H1 (cell line): ENCODE results near the gene CACFD1. TPM values are rescaled to one million over a fixed set of nuclear protein-coding genes. Genes with fewer than 3 reads are reported as not detected.

ENCODE experiments used
- CTCF ChIA-PET: fragments of 300-600 bp; sonication (Branson Sonifier 250); formaldehyde crosslinking; loops from one replicate; lab custom pipeline; 2021; ENCODE audit not compliant: partially characterized antibody; lab: Charles Lee
- POLR2A ChIA-PET: fragments of 300-600 bp; sonication (Branson Sonifier 250); formaldehyde crosslinking; loops from one replicate; lab custom pipeline; 2021; ENCODE audit warnings: inconsistent platforms; ENCODE audit not compliant: partially characterized antibody; lab: Charles Lee
- DNase-seq, 2 experiments: peaks; one replicate each; pipeline versions ENCODE4 v3.0.0 to v3.0.0-alpha.2; 2010 to 2022; ENCODE audit warnings: low spot score in 2 of 2, low read depth in 1 of 2, mixed read lengths in 1 of 2
- FAIRE-seq: peaks from 2 replicates; lab custom pipeline; 2011; peaks lifted over from hg19 to GRCh38; lab: Jason Lieb, UNC
- H2AFZ ChIP-seq: 2 replicates; pipeline ENCODE4 v1.8.1; 2012; ENCODE audit warnings: low read length, inconsistent platforms
- H2AK5ac ChIP-seq: 2 replicates; pipeline ENCODE4 v1.6.1; 2013; ENCODE audit warnings: low read depth, low read length
- H2BK120ac ChIP-seq: replicated peaks from 2 replicates; pipeline ENCODE3; 2013; ENCODE audit warnings: low read depth, low read length, inconsistent platforms
- H2BK12ac ChIP-seq: 2 replicates; pipeline ENCODE4 v1.6.1; 2013; ENCODE audit warnings: low read depth, low read length
- H2BK15ac ChIP-seq: 2 replicates; pipeline ENCODE4 v1.6.1; 2013; ENCODE audit warnings: low read length
- H2BK20ac ChIP-seq: 2 replicates; pipeline ENCODE4 v1.6.1; 2013; ENCODE audit warnings: low read length
- H2BK5ac ChIP-seq: 2 replicates; pipeline ENCODE4 v1.6.1; 2013; ENCODE audit warnings: low read depth, low read length
- H3K14ac ChIP-seq: 2 replicates; pipeline ENCODE4 v1.6.1; 2013; ENCODE audit warnings: inconsistent platforms; ENCODE audit not compliant: insufficient read length
- H3K18ac ChIP-seq: 2 replicates; pipeline ENCODE4 v1.6.1; 2013; ENCODE audit warnings: low read length; ENCODE audit errors: extremely low read depth
- H3K23ac ChIP-seq: 2 replicates; pipeline ENCODE4 v1.6.1; 2013; ENCODE audit warnings: inconsistent platforms; ENCODE audit not compliant: insufficient read length
- H3K23me2 ChIP-seq: 2 replicates; pipeline ENCODE4 v1.6.1; 2013; ENCODE audit warnings: low read depth, low read length
- H3K27ac ChIP-seq: 2 replicates; pipeline ENCODE4 v1.6.1; 2011; ENCODE audit warnings: low read depth, low read length, inconsistent platforms
- H3K27me3 ChIP-seq, 4 experiments: replicated peaks in 1 of 4; 1 replicate in 1 of 4; 2 replicates in 3 of 4; pipeline versions ENCODE4 v1.6.1 to v1.8.1; 2011 to 2013; ENCODE audit warnings: low read length in 3 of 4, mild to moderate bottlenecking in 3 of 4, inconsistent platforms in 2 of 4, mixed read lengths in 2 of 4, moderate library complexity in 1 of 4; ENCODE audit not compliant: control insufficient read depth in 3 of 4, insufficient read depth in 3 of 4; ENCODE audit errors: extremely low read depth in 1 of 4
- H3K36me3 ChIP-seq, 4 experiments: 2 replicates each; pipeline versions ENCODE4 v1.6.1 to v1.8.1; 2011 to 2013; ENCODE audit warnings: mild to moderate bottlenecking in 4 of 4, low read length in 3 of 4, moderate library complexity in 2 of 4, control low read depth in 1 of 4, inconsistent platforms in 1 of 4; ENCODE audit not compliant: insufficient read depth in 4 of 4, control insufficient read depth in 2 of 4
- H3K4ac ChIP-seq: replicated peaks from 2 replicates; pipeline ENCODE3; 2013; ENCODE audit warnings: low read length, low read depth, mixed read lengths, inconsistent platforms; ENCODE audit not compliant: insufficient read length
- H3K4me1 ChIP-seq, 4 experiments: replicated peaks in 1 of 4; 1 replicate in 1 of 4; 2 replicates in 3 of 4; pipeline versions ENCODE4 v1.6.1 to v1.8.1; 2011 to 2013; ENCODE audit warnings: low read length in 3 of 4, inconsistent platforms in 2 of 4, mixed read lengths in 1 of 4; ENCODE audit not compliant: insufficient read depth in 4 of 4, control insufficient read depth in 3 of 4
- H3K4me2 ChIP-seq, 2 experiments: 2 replicates each; pipeline versions ENCODE4 v1.6.1 to v1.8.1; 2011 to 2013; ENCODE audit warnings: low read depth in 2 of 2, low read length in 2 of 2, control low read depth in 1 of 2, inconsistent platforms in 1 of 2, mild to moderate bottlenecking in 1 of 2; ENCODE audit not compliant: insufficient read depth in 1 of 2
- H3K4me3 ChIP-seq, 4 experiments: fragments of 200-600, 300-600 bp in 1 of 4; sonication (generic), shearing (Covaris generic), sonication (Bioruptor Twin) in 1 of 4; 2 replicates each; pipeline versions ENCODE4 v1.5.1 to v1.8.1; 2011 to 2016; ENCODE audit warnings: low read length in 4 of 4, low read depth in 3 of 4, control low read depth in 2 of 4, inconsistent platforms in 2 of 4, mild to moderate bottlenecking in 2 of 4, mixed read lengths in 1 of 4, moderate library complexity in 1 of 4; ENCODE audit not compliant: insufficient read depth in 2 of 4; ENCODE audit errors: extremely low read depth in 1 of 4
- H3K56ac ChIP-seq: replicated peaks from 2 replicates; pipeline ENCODE3; 2013; ENCODE audit warnings: low read depth, mild to moderate bottlenecking, mixed read lengths, low read length, inconsistent platforms; ENCODE audit not compliant: insufficient read length
- H3K79me1 ChIP-seq: 2 replicates; pipeline ENCODE4 v1.6.1; 2013; ENCODE audit warnings: low read depth, low read length, control low read depth
- H3K79me2 ChIP-seq, 2 experiments: 2 replicates each; pipeline versions ENCODE4 v1.6.1 to v1.8.1; 2012 to 2013; ENCODE audit warnings: low read length in 2 of 2, mild to moderate bottlenecking in 2 of 2, inconsistent platforms in 1 of 2; ENCODE audit not compliant: insufficient read depth in 2 of 2, control insufficient read depth in 1 of 2
- H3K9ac ChIP-seq, 4 experiments: replicated peaks in 1 of 4; 1 replicate in 1 of 4; 2 replicates in 3 of 4; pipeline versions ENCODE4 v1.6.1 to v1.8.1; 2011 to 2013; ENCODE audit warnings: low read depth in 3 of 4, low read length in 3 of 4, control low read depth in 2 of 4, mild to moderate bottlenecking in 2 of 4, moderate library complexity in 2 of 4, inconsistent platforms in 1 of 4; ENCODE audit errors: extremely low read depth in 1 of 4
- H3K9me3 ChIP-seq, 2 experiments: 2 replicates each; pipeline versions ENCODE4 v1.6.1 to v1.8.1; 2012 to 2013; ENCODE audit warnings: mild to moderate bottlenecking in 2 of 2, moderate library complexity in 2 of 2, control low read depth in 1 of 2, inconsistent platforms in 1 of 2, low read depth in 1 of 2, low read length in 1 of 2, mixed read lengths in 1 of 2; ENCODE audit not compliant: insufficient read depth in 2 of 2
- H4K20me1 ChIP-seq, 2 experiments: replicated peaks in 1 of 2; 2 replicates each; pipeline versions ENCODE3 to v1.8.1; 2011 to 2013; ENCODE audit warnings: inconsistent platforms in 2 of 2, low read length in 2 of 2, mild to moderate bottlenecking in 1 of 2; ENCODE audit not compliant: insufficient read depth in 2 of 2, control insufficient read depth in 1 of 2
- H4K5ac ChIP-seq: 2 replicates; pipeline ENCODE4 v1.6.1; 2013; ENCODE audit warnings: low read length, low read depth, mixed read lengths, inconsistent platforms; ENCODE audit not compliant: insufficient read length
- H4K8ac ChIP-seq: 2 replicates; pipeline ENCODE4 v1.8.0; 2013; ENCODE audit warnings: mild to moderate bottlenecking, moderate library complexity, low read length, inconsistent platforms; ENCODE audit not compliant: insufficient read depth; ENCODE audit errors: extremely low read depth
- H4K91ac ChIP-seq: replicated peaks from 2 replicates; pipeline ENCODE3; 2013; ENCODE audit warnings: low read length, mixed read lengths, inconsistent platforms; ENCODE audit not compliant: insufficient read length
- ASH2L ChIP-seq: fragments of 200-600, 300-600 bp; sonication (generic); IDR thresholded peaks from one replicate; pipeline ENCODE4 v1.7.1; 2017; ENCODE audit warnings: low read length
- CBX5 ChIP-seq: fragments of 300-800, 300-1000 bp; sonication (generic); IDR thresholded peaks from 2 replicates; pipeline ENCODE4 v1.7.1; 2016; ENCODE audit warnings: antibody characterized with exemption, low read length, low read depth
- E2F6 ChIP-seq: IDR thresholded peaks from 2 replicates; pipeline ENCODE4 v1.6.1; 2012; ENCODE audit warnings: inconsistent platforms
- FOSL1 ChIP-seq: IDR thresholded peaks from 2 replicates; pipeline ENCODE4 v1.6.1; 2011; ENCODE audit warnings: mild to moderate bottlenecking, low read depth, low read length, moderate library complexity; ENCODE audit not compliant: insufficient read depth
- GABPA ChIP-seq: IDR thresholded peaks from 2 replicates; pipeline ENCODE4 v1.6.1; 2011; ENCODE audit warnings: mild to moderate bottlenecking, low read length, moderate library complexity, borderline replicate concordance; ENCODE audit not compliant: insufficient read depth
- KDM1A ChIP-seq: fragments of 200-600, 300-600 bp; sonication (generic); IDR thresholded peaks from 2 replicates; pipeline ENCODE4 v1.7.1; 2016; ENCODE audit warnings: mild to moderate bottlenecking, low read length, borderline replicate concordance
- RFX5 ChIP-seq: IDR thresholded peaks from 2 replicates; pipeline ENCODE4 v1.6.1; 2011; ENCODE audit warnings: low read depth, low read length, improper control_type of control experiment, borderline replicate concordance
- RXRA ChIP-seq: IDR thresholded peaks from 2 replicates; pipeline ENCODE4 v1.6.1; 2011; ENCODE audit warnings: low read depth, mild to moderate bottlenecking, low read length, moderate library complexity; ENCODE audit not compliant: insufficient read depth
- TAF1 ChIP-seq: IDR thresholded peaks from 2 replicates; pipeline ENCODE4 v1.6.1; 2011; ENCODE audit warnings: mild to moderate bottlenecking, low read depth, low read length
- TAF7 ChIP-seq: optimal IDR thresholded peaks from 2 replicates; pipeline ENCODE3; 2011; ENCODE audit warnings: low read depth, mild to moderate bottlenecking, inconsistent platforms, low read length, moderate library complexity, borderline replicate concordance
- TCF12 ChIP-seq: IDR thresholded peaks from 2 replicates; pipeline ENCODE4 v1.6.1; 2011; ENCODE audit warnings: low read depth, mild to moderate bottlenecking, low read length
- TEAD4 ChIP-seq: IDR thresholded peaks from 2 replicates; pipeline ENCODE4 v1.6.1; 2012; ENCODE audit warnings: low read depth, low read length, inconsistent platforms, mixed read lengths
- WGBS, 2 experiments: shearing (Covaris generic) in 1 of 2; methylation state at CpG; one replicate each; pipeline versions ENCODE4 v1.1.6 to v1.1.7; 2013 to 2015; ENCODE audit warnings: low lambda C conversion rate in 2 of 2, mixed read lengths in 2 of 2, inconsistent platforms in 1 of 2, low coverage in 1 of 2, missing lambda C conversion rate in 1 of 2; ENCODE audit not compliant: insufficient replicate concordance in 2 of 2, insufficient coverage in 1 of 2, insufficient read length in 1 of 2; ENCODE audit errors: extremely low coverage in 1 of 2, missing lambda C conversion rate in 1 of 2; 5-methylcytosine and 5-hydroxymethylcytosine counted together
- polyA plus RNA-seq, 7 experiments: library from polyadenylated mRNA; depleted of rRNA in 3 of 7; stranded (reverse) in 5 of 7; unstranded in 2 of 7; fragments of >200 nt in 5 of 7; fragments of 200-250 nt in 2 of 7; gene quantifications; 1 replicate in 5 of 7; 2 replicates in 1 of 7; 4 replicates in 1 of 7; pipeline versions ENCODE4 v1.2.1 to v1.2.3, GENCODE V29; 2011 to 2013; ENCODE audit warnings: missing spikeins in 2 of 7, mixed read lengths in 2 of 7
- total RNA-seq: library from RNA; stranded (reverse); fragmentation: NEBNext Ultra II Directional; extraction: Animal tissue kit (Norgen Biotek cat#: 25700); gene quantifications from 2 replicates; pipeline ENCODE4 v1.2.1, GENCODE V29; 2021

CACFD1 gene
- total and polyA plus RNA-seq, 2 of the 8 experiments (the other 6 are each of a cell fraction or from before 2014, with no cell fraction given) = 13.4 to 15.5 TPM

GRCh38 chr9:133429641-133430161 is 30.1 kb upstream of the CACFD1 start:
- peak overlapping the region; percentile 35; the same call in 1 of the 2 replicates for H2BK5ac ChIP-seq
- CTCF ChIA-PET = interaction anchor here (0.8 to 4.9 kb wide), 8 partner anchors 14 to 408 kb away, joined by 3 to 35 read pairs (median 3); no protein-coding TSS in a partner anchor
- no peaks in the 10 kb centered on the region for H3K9me3 ChIP-seq
- no peak overlapping the region for H2BK120ac ChIP-seq
- peak overlapping the region; percentile 54 for H4K91ac ChIP-seq
- peak overlapping the region; percentile 39 to 65 (median 44) for H3K4me3 ChIP-seq
- no peak overlapping the region for H3K56ac ChIP-seq
- no peaks in the 10 kb centered on the region for H3K36me3 ChIP-seq
- DNase-seq (peak in 1 of 2 experiments; percentile 88), FAIRE-seq (no peak)
- no peak overlapping the region for H2BK20ac ChIP-seq
- POLR2A ChIA-PET = interaction anchor here (0.8 to 1.7 kb wide), 3 partner anchors 12 to 26 kb away, joined by 3 to 8 read pairs (median 4); no protein-coding TSS in a partner anchor
- peak overlapping the region; percentile 72 to 90 for H3K4me2 ChIP-seq
- WGBS, 2 experiments = 3% methylated on average over 49 of the region's 49 CpGs; no CpG with 5 or more reads in 1 of the 2 experiments
- H2AFZ ChIP-seq = no peak overlapping the region
- H3K79me2 ChIP-seq = no peaks in the 10 kb centered on the region
- no peaks in the 10 kb centered on the region for H4K20me1 ChIP-seq
- H3K4me1 ChIP-seq = peaks cover 0 to 4% (median under 1%) of the 10 kb centered on the region in 4 experiments; a peak in 3 of 7 replicates
- H2BK15ac ChIP-seq = no peak overlapping the region
- H2BK12ac ChIP-seq = peak overlapping the region; percentile 39; the same call in 1 of the 2 replicates
- H3K23ac ChIP-seq = no peak overlapping the region
- peak overlapping the region; percentile 71 for H3K18ac ChIP-seq
- H2AK5ac ChIP-seq = no peak overlapping the region
- H4K8ac ChIP-seq = peak overlapping the region; percentile 83; the same call in 1 of the 2 replicates
- H3K4ac ChIP-seq = no peak overlapping the region
- H3K23me2 ChIP-seq = peaks cover 7% of the 10 kb centered on the region; the same call in 1 of the 2 replicates
- H3K27ac ChIP-seq = no peak overlapping the region
- no peak overlapping the region for H3K9ac ChIP-seq
- H3K79me1 ChIP-seq = no peaks in the 10 kb centered on the region
- H3K14ac ChIP-seq = no peak overlapping the region
- H3K27me3 ChIP-seq = peaks cover 0 to 11% (median 4%) of the 10 kb centered on the region in 4 experiments; a peak in 5 of 7 replicates
- no peak overlapping the region for H4K5ac ChIP-seq
- TF ChIP-seq RXRA (no peak), RFX5 (no peak), TAF1 (0 out of 2 replicates have a peak, but pooled peaks have one; percentile 25), TAF7 (peak; percentile 28), GABPA (peak; percentile 70; the same call in 1 of the 2 replicates), TCF12 (no peak), TEAD4 (no peak), CBX5 (no peak), E2F6 (peak; percentile 92; the same call in 1 of the 2 replicates), FOSL1 (no peak), ASH2L (peak; percentile 93), KDM1A (0 out of 2 replicates have a peak, but pooled peaks have one; percentile 46)
